HG02870 (cell line): Measurements from ENCODE around the gene CZIB.
A peak's percentile ranks its signal among the peaks of the same experiment; 100 is the strongest.

Experiments used
- ATAC-seq: cut with Tn5 transposase; IDR thresholded peaks from one replicate; pipeline ENCODE4 v1.9.1; 2021; ENCODE audit warnings: mild to moderate bottlenecking, moderate library complexity; ENCODE audit not compliant: unreplicated experiment

CZIB gene

DNA sequence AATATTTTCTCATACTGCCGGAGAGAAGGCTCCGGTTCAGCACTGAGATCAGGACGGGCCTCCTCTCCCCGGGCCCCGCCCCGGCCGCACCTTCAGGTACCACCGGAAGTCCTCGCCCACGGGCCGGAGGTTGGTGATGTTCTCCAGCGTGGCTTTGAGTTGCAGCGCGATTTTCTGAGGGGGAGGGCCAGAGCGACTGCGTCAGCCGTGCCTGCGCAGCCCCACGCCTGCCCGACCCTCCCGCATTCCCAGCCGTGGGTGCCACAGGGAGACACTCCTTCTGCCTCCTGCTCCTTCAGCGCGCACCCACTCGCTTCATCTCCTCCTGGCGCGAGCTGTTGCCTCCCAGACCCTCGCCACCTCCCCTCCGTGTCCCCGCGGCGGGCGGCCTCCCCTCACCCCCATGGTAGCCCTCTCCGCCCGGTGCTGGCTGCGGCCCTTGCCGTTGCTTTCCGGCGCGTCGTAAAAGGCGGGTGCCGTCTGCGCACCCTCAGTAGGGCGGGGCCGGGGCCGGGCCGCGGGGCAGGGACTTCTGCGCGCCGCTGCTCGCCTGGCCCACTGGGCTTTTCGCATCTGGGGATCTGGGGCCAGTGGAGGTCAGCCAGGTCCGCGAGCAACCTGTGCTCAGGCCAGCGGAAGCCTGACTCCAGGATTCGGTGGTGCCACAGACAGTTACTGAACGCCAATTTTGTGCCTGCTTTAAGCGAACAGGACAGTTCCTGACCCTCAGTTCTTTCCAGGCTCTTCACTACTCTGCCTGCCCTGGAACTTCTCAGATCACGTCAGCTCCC is at the start of gene CZIB:
CZIB (minus strand) TSS at position 464 of the 791 bp plus-strand sequence; CDS start at position 405, 59 bp downstream.
- peak; percentile 88 for ATAC-seq

DNA sequence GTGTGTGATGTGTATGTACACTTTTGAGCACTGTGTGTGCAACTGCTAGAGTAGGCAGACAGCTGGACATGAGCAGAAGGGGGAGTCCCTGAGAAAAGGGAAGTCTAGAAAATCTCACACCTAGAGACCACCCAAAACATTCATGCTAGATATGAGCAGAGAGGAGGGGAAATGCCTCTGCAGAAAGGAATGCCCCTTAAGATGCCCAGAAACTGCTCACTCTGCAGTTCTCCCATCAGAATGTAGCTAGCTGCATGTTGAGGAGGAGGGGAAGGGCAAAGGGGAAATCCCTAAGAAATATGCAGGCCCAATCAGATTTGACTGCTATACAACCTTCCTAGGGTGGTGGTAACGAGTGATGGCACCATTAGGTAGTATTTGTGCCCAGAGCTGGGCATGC is 49.7 kb upstream of the CZIB start:
- ATAC-seq = no peak

DNA sequence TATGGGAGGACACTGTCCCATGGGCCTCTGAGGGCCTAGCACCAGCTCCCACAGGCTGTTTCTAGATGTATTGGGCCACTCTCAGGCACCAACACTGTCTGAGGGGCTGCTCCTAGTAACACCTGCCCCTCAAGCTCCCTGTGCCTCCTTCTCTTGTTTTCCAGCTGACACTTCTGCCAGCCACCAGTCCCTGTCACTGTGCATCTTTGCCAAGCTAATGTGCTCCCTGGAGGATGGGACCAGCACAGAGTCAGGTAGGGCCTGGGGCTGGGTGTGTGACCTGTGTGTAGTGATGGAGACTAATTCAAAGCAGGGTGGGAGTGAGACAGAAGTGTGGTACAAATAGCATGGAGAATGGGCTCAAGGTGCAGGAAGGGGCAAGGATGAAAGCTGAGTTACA is 47.3 kb upstream of the CZIB start:
- no peak for ATAC-seq

DNA sequence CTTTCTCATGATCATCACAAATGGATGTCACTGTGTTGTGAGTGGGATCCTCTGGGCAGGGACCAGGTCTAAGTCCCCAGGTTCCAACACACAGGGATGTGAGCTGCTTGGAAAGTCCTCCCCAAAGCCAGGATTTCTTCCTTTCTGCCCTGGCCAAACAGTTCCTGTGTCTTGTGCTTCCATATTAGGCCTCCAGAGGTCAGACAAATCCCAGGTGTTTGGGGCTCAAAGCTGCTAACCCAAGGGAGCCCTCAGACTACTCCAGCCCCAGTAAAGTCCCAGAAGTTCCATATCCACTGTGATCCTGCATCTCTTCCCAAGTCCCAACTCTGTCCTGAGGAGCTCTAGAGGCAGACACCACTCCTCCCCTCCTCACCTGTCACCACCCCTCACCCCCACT is 45.6 kb upstream of the CZIB start:
- ATAC-seq = no peak

DNA sequence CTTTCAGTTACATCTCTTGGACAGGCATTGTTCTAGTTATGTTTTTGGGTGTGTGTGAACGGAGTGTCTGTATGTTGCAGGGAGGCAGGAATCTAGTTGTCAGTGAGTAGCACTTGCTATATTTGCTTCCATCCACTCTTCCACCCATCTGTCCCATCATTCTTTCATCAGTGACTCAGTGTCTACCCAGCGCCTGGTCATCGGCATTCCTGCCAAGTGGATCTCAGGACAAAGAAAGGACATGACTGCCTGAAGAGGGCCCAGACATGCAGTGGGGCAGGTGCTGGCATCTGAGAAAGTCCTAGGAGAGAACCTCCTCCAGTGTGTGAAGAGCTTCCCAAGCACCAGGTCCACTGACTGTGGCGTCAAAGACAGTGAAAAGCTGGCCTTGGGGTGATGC is 45.1 kb upstream of the CZIB start:
- ATAC-seq = no peak

DNA sequence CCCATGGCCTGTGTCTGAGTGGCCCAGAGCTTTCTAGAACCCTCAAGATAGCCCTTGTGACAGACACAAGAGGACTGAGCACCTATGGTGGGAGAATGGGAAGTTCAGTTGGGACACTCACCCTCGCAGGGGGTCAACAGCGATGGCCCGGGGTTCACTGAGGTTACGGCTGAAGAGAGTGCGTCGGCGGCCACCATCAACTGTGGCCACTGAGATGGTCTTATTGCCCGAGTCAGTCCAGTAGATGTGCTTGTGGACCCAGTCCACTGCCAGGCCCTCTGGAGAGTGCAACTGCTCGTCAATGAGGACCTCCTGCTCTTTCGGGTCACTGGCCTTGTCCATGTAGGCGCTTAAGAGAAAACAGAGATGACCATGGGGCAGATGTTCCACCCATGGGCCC is 43.6 kb upstream of the CZIB start:
- no peak for ATAC-seq

DNA sequence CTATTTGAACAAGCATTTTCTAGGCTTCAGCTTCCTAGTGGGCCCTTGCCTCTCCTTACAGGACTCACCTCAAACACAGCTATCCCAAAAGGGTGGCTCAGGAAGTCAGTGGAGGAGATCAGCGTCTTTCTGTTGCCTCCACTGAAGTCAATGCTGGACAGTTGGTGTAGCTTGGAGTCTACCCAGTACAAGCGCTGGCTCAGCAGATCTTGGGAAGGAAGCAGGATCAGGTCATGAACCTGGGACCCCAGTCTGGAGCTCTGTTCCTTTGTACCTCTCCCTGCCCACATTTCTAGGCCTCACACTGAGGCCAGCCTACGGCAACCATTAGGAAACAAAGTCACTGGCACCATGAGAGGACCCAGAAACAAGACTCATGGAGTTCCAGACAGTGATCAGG is 41.6 kb upstream of the CZIB start:
- no peak for ATAC-seq

DNA sequence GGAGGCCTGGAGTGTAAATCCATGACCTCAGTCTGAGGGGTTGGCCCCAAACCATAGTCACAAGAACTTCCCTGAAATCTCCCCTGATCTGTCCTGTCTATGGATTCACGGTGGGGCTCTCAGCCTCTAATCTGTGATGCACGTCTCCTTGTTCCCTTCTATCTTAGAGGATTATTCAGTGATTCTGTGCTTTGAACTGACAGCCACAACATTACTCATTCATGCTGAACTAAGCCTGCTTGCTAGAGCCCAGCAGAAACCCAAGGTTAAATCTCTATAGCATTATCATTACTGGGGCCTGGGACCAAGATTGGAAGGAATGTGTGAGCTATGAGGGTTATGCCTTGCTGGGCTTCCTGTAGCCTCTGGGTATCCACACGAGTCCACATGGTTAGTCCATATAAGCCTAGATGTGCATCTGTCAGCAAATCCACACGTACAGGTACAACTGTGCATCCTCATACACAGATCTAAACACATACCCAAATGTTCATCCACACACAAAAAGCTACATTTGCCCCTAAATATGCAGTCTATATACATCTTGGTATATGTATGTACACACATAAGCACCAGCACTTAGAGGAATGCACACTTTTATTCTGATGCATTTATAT is 40.3 kb upstream of the CZIB start:
- ATAC-seq = no peak

DNA sequence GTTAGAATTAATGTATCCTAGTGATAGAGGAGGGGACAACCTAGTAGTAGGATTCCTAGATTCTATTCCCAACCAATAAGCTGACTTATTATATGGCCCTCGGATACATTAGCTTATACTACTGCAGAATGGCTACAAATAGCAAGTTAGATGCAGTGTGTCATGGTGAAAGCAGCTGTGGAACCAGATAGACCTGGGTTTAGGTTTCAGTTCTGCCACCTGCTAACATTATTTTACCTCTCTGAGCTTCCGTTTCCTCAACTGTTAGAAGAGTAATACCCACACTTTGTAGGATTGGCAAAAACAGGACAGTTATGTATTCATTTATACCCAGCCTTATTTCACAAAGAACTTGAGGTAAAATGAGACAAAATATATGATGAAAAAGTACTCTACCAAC is 39.5 kb upstream of the CZIB start:
- ATAC-seq = peak; percentile 75

DNA sequence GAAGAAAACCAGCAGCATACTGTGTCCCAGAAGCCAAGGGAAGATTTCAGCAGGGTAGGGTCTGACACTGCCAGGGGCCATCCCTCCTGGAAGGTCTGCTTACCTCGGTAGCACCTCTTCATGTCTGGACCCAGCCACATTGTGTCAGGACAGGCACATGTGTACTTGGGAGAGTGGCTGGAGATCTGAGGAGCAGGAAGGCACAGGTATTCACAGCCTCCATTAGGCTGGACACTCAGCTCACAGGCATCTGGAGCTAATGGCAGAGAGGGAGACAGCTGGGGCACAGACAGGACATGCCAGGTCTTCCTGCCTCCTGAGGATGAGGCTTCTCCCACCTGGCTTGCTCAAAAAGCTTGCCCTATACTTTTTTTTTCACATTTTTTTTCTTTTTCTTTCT is 37.8 kb upstream of the CZIB start:
- ATAC-seq = no peak

DNA sequence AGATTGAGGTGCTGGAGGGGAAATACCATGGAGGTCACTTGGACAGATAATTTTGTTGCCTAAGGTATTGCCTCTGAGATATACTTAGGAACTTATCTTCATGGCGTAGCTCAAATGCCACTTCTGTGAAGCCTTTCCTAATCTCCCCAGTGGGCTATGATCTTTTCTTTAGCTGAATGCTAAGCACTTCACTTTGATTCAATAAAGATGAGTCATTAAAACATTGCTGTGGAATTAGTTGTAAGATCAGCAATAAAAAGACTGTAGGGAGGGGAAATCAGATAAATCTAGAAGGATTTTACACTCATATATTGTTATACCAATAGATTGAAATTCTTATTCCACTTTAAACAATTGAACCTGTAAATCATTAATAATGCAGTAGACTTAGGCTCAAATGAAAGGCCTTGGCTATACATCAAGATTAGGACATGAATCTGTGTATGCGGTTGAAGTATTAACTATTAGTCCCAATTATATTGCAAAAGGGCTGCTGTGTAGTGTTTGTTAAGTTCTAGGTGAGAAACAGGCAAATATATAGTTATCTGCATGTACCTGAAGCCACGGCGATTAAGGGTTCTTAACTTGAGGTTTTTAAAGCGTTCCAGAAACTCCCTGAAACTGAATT is 37.1 kb upstream of the CZIB start:
- no peak for ATAC-seq

DNA sequence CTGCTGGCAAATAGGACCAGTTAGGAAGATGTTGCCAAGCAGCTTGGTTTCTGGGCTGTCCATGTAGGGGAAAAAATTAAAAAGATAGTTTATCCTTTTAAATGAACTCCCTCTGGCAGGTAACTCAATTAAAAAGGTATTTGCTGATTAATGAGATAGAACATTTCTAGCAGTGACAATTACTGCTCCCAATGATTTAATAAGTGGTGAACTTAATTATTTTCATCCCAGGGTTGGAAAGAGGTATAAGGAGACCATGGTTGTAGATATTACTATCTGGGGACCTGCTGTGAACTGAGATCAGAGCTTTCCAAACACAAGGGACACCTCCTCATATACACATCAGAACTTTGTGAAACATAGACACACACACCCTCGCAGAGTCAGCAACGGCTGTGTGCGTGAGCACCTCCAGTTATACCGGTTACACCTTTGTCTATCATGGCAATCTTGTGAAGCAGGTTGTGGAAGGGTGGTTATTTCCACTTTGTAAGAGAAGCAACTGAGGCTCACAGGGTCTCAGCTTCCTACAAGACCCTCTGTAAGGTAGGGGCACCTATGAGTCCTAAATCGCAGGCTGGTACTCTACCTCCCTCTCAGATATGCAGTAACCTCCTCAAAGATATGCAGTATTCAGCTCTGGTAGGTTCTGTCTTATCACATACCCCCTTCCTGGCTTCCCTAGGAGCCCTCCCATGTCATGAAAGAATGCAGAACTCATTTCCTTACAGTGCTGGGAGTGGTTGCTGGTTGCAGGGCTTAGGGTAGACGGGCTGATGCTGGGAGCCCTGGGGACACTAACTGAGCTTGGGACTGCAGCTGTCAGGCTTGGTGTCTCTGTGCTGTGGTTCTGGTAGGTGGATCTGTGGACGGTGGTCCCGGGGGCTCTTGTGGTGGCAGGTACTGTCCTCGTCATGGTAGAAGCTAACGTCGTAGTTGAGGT is 36.3 kb upstream of the CZIB start:
- no peak for ATAC-seq

DNA sequence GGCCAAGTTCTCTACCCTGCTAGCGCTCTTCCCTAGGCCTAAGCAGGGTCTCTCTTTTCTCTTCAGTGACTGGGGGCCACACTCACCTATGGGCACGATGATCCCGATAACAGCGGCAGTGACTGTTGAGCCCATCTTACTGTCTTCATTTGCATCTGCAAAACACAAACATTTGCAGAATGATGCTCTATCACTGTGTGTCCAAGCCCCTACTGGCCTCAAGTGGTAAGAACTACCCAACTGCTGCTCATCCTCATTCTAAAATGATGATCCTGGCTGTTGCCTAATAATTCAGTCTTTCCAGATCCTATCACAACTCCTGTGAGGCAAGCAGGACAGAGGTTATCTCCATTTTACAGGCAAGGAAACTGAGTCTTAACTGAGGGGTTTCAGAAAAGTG is 34.6 kb upstream of the CZIB start:
- no peak for ATAC-seq

DNA sequence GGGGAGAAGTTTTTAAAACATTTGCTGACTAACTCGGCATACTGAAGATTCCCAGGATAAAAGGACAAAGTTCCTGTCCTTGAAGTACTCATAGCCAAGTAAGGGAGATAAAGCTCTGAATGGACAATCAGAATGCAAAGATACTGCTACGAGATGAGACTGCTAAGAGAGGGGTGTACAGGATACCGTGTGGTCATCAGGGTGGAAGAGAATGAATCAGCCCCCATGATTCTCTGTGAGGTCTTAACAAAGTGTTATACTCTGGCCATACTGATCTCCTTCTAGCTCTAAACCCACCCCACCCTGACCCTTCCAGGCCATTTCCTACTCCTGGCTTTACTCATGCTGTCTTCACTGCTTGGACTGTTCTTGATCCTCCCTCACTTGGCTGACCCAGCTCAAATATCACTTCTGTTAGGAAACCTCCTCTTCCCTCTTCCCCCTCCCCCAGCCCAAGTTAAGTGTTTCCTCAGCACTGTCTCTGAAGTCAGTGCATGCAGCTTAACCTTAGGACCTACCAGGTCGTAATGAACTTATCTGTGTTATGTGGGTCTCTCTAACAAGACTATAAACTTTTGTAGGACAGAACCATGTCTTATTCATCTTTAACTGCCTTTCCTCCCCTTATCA is 33.7 kb upstream of the CZIB start:
- no peak for ATAC-seq

DNA sequence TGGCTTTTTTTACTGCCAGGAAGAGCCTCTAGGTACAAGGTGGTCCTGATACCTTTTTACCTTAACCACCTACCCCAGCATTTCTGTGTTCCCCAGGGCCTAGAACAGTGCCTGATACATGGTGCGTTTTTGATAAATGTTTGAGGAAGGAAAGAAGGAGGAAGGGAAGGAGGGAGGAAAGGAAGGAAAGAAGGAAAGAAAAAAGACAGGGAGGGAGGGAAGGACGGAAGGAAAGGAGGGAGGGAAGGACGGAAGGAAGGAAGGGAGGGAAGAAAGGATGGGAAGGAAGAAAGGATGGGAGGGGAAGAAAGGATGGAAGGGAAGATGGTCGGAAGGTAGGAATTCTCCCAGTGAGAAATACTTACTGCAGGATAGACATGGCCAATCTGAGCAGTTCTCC is 29.9 kb upstream of the CZIB start:
- ATAC-seq = no peak

DNA sequence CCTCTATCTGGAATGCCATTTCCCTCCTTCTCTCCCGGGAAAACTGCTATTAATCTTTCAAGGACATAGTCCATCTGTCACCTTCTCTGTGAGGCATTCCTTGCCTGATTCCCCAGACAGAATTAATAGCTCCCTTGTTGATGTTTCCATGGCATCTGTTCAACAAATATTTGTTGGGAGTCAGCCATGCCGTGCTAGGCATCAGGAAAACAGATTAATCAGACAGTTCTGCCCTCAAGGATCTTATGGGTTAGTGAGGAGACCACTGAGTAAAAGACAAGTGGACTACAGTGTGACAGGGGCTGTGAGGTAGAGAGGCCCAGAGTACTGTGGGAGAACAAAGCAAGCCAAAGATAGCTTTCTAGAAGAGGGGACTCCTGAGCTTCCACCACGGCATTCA is 29.3 kb upstream of the CZIB start:
- ATAC-seq = no peak

DNA sequence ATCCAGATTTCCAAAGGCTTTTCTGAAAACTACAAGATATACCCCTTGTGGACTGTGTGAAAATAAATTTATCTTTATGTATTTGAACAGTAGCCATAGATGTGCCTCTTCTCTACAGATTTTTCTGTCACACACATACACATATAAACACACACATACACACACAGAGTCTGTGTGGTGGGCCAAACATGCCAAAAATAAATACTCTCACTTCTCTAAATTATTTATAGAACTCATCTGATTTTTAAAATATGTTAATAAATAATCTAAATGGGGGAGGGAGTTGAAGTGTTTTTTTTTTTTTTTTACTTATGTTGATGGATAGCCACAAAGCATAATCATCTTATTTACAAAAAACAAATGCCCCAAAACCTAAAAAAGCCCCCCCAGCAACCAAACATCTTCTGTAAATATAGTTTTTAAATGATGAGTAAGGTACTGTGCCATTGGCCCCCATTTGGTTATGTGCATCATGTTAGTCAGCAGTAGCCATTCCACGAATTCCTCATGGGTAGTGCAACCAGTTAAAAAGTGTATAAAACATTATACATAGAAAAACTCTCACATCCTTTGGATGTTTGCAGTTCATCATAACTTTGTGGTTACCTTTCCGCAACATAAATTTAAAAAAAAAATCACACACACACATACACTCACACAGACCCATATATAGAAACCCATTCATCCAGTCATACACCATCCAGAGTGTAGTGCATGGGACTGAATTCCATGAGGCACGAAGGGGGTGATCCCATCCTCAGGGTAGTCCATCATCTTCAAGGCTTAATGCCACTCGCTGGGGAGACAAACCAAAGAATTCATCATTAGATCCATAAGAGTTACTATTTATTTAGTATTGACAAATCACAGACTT is 26.1 kb upstream of the CZIB start:
- ATAC-seq = no peak

DNA sequence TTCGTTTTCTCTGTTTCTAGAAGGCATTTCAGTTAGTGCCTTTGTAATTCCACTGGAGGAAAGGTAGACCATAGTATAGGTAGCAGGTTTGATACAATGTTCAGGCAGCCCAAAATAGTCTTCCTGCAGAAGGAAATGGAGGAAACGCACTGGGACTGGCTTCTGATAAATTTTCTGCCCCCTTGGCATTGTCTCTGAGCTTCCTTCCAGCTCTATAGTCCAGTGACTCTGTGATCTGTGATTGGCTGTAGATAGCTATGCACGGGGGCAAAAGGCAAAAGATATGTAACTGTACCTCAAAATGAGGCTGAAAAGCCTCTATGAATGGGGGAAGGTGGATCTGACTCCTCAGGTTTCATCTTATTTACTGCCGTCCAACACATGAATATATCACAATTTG is 23.7 kb upstream of the CZIB start:
- ATAC-seq = no peak

DNA sequence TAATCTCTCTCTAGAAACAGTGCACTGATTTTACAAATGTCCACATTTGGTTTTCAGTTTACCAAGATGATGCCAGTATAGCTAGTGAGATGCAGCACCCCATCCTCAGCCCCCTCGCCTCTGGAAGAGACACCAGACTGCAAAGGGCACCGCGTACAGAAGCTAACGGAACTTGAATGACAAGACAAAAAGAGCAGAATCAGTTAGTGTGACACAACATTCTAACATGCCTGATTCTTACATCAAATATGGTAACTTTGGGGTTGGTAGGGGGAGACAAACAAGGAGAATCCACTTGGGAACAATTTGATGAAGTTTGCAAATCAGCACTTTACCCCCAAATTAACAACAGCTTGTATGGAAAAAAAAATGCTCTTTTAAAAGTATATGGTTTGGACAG is 21.9 kb upstream of the CZIB start:
- ATAC-seq = no peak

DNA sequence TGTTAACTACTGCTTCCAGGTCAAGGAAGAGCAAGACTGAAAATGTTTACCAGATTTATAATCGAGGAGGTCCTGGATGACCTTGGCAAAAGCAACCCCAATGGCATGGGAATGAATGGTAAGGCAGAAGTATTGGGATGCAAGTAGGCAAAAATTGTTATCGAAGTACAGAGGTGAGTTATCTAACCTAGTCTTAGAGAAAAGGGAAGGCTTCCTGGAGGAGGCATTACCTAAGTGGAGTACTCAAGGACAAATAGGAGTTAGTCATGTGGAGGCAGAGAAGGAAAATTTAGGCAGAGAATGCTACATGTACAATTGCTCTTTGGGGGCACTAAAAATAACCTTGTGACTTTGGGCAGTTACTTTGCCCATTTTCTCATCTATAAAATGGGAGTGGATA is 21.4 kb upstream of the CZIB start:
- no peak for ATAC-seq
